Loucy (cell line): ENCODE data around the gene PNMT.
"Not testable (repeated sequence)": the region's sequence is repeated elsewhere in the genome, so short reads cannot be mapped to it uniquely, and the experiment has no call there.

Experiments used
- EZH2phosphoT487 ChIP-seq: fragments of 200-600 bp; IDR thresholded peaks from 2 replicates; pipeline ENCODE4 v1.6.1; 2018; ENCODE audit warnings: antibody characterized with exemption, mild to moderate bottlenecking, moderate library complexity, borderline replicate concordance
- TF ChIP-seq, protein P1 (sequence below): fragments of 200-600 bp; sonication (generic); conservative IDR thresholded peaks from 2 replicates; pipeline ENCODE4 v1.5.1; 2014; ENCODE audit warnings: mild to moderate bottlenecking, antibody characterized with exemption, low read length

DNA sequence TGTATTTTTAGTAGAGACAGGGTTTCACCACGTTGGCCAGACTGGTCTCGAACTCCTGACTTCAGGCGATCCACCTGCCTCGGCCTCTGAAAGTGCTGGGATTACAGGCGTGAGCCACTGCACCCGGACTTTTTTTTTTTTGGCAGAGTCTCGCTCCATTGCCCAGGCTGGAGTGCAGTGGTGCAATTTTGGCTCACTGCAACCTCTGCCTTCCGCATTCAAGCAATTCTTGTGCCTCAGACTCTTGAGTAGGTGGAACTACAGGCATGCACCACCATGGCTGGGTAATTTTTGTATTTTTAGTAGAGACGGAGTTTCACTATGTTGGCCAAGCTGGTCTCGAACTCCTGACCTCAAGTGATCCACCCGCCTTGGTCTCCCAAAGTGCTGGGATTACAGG lies 42.8 kb downstream of the PNMT start:
- TF ChIP-seq, protein P1, sequence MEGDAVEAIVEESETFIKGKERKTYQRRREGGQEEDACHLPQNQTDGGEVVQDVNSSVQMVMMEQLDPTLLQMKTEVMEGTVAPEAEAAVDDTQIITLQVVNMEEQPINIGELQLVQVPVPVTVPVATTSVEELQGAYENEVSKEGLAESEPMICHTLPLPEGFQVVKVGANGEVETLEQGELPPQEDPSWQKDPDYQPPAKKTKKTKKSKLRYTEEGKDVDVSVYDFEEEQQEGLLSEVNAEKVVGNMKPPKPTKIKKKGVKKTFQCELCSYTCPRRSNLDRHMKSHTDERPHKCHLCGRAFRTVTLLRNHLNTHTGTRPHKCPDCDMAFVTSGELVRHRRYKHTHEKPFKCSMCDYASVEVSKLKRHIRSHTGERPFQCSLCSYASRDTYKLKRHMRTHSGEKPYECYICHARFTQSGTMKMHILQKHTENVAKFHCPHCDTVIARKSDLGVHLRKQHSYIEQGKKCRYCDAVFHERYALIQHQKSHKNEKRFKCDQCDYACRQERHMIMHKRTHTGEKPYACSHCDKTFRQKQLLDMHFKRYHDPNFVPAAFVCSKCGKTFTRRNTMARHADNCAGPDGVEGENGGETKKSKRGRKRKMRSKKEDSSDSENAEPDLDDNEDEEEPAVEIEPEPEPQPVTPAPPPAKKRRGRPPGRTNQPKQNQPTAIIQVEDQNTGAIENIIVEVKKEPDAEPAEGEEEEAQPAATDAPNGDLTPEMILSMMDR, result not testable (repeated sequence)
- TF ChIP-seq EZH2phosphoT487, result not testable (repeated sequence)
